ENCODE data around the gene BHLHA9. TPM values are rescaled to one million over a fixed set of nuclear protein-coding genes. Genes with fewer than 3 reads are reported as not detected.

The BHLHA9 gene
- total and polyA plus RNA-seq, 2 donors from 2014 or later, result not detected

GRCh38 chr17:1229900-1230501 is 40.2 kb upstream of the BHLHA9 start:
- peaks cover 0 to 5% (median 0%) of the 10 kb centered on the region in 3 donors for H3K4me1 ChIP-seq (ENCODE audit: control insufficient read depth in 2 of 3, insufficient read depth in 2 of 3, low read depth in 1 of 3, low read length in 3 of 3)
- intact Hi-C loops (cut with DNase I), result no loop called here
- no peak overlapping the region for H3K9ac ChIP-seq (ENCODE audit: low read length in 3 of 3)
- H3K36me3 ChIP-seq (ENCODE audit: control insufficient read depth in 2 of 3, insufficient read depth in 3 of 3, low read length in 3 of 3), result peaks cover 0 to 3% (median 0%) of the 10 kb centered on the region in 3 donors
- DNase-seq (no peak), FAIRE-seq (no peak)
- H3K9me3 ChIP-seq (ENCODE audit: control insufficient read depth in 2 of 3, insufficient read depth in 1 of 3, low read length in 3 of 3), result no peaks in the 10 kb centered on the region
- H3K27me3 ChIP-seq (ENCODE audit: control insufficient read depth, insufficient read depth, low read length), result peaks cover 16% of the 10 kb centered on the region
- no peak overlapping the region for H3K4me3 ChIP-seq (ENCODE audit: low read length in 3 of 3)
- no peak for TF ChIP-seq CTCF (IDR thresholded peaks at IDR 0.05; ENCODE audit: borderline replicate concordance, extremely low read depth, insufficient read depth)
- H3K27ac ChIP-seq (ENCODE audit: low read depth in 2 of 2, low read length in 2 of 2), result no peak overlapping the region

- Histone ChIP-seq H3K27me3 (ENCODE audit: control insufficient read depth, insufficient read depth, low read length) (peaks cover 13% of the 10 kb centered on the region), H3K36me3 (ENCODE audit: control insufficient read depth in 2 of 3, insufficient read depth in 3 of 3, low read length in 3 of 3) (peaks cover 0 to 1% (median 0%) of the 10 kb centered on the region in 3 donors), H3K27ac (ENCODE audit: low read depth in 2 of 2, low read length in 2 of 2) (no peak overlapping the region), H3K4me1 (ENCODE audit: control insufficient read depth in 2 of 3, insufficient read depth in 2 of 3, low read depth in 1 of 3, low read length in 3 of 3) (peaks cover 0 to 5% (median 0%) of the 10 kb centered on the region in 3 donors), H3K9me3 (ENCODE audit: control insufficient read depth in 2 of 3, insufficient read depth in 1 of 3, low read length in 3 of 3) (no peaks in the 10 kb centered on the region), H3K4me3 (ENCODE audit: low read length in 3 of 3) (no peak overlapping the region), H3K9ac (ENCODE audit: low read length in 3 of 3) (no peak overlapping the region)
- FAIRE-seq (no peak), DNase-seq (no peak)
- intact Hi-C loops (cut with DNase I), result no loop called here
- no peak for TF ChIP-seq CTCF (IDR thresholded peaks at IDR 0.05; ENCODE audit: borderline replicate concordance, extremely low read depth, insufficient read depth)
Observed at GRCh38 chr17:1231456-1231855, 38.8 kb upstream of the BHLHA9 start.

GRCh38 chr17:1232331-1232730 is 37.9 kb upstream of the BHLHA9 start:
- H3K4me1 ChIP-seq (ENCODE audit: control insufficient read depth in 2 of 3, insufficient read depth in 2 of 3, low read depth in 1 of 3, low read length in 3 of 3), result peaks cover 0 to 5% (median 0%) of the 10 kb centered on the region in 3 donors
- no peak overlapping the region for H3K4me3 ChIP-seq (ENCODE audit: low read length in 3 of 3)
- H3K9ac ChIP-seq (ENCODE audit: low read length in 3 of 3), result no peak overlapping the region
- DNase-seq (no peak), FAIRE-seq (no peak)
- intact Hi-C loops (cut with DNase I), result no loop called here
- no peaks in the 10 kb centered on the region for H3K9me3 ChIP-seq (ENCODE audit: control insufficient read depth in 2 of 3, insufficient read depth in 1 of 3, low read length in 3 of 3)
- no peak overlapping the region for H3K27ac ChIP-seq (ENCODE audit: low read depth in 2 of 2, low read length in 2 of 2)
- H3K36me3 ChIP-seq (ENCODE audit: control insufficient read depth in 2 of 3, insufficient read depth in 3 of 3, low read length in 3 of 3), result no peaks in the 10 kb centered on the region
- H3K27me3 ChIP-seq (ENCODE audit: control insufficient read depth, insufficient read depth, low read length), result peaks cover 6% of the 10 kb centered on the region
- TF ChIP-seq CTCF (IDR thresholded peaks at IDR 0.05; ENCODE audit: borderline replicate concordance, extremely low read depth, insufficient read depth), result no peak

- no peak overlapping the region for H3K27ac ChIP-seq (ENCODE audit: low read depth in 2 of 2, low read length in 2 of 2)
- no peaks in the 10 kb centered on the region for H3K36me3 ChIP-seq (ENCODE audit: control insufficient read depth in 2 of 3, insufficient read depth in 3 of 3, low read length in 3 of 3)
- no peak overlapping the region for H3K9ac ChIP-seq (ENCODE audit: low read length in 3 of 3)
- H3K4me1 ChIP-seq (ENCODE audit: control insufficient read depth in 2 of 3, insufficient read depth in 2 of 3, low read depth in 1 of 3, low read length in 3 of 3), result peaks cover 0 to 2% (median 0%) of the 10 kb centered on the region in 3 donors
- no peak overlapping the region for H3K4me3 ChIP-seq (ENCODE audit: low read length in 3 of 3)
- TF ChIP-seq CTCF (IDR thresholded peaks at IDR 0.05; ENCODE audit: borderline replicate concordance, extremely low read depth, insufficient read depth), result no peak
- intact Hi-C loops (cut with DNase I), result no loop called here
- no peak for FAIRE-seq
- H3K9me3 ChIP-seq (ENCODE audit: control insufficient read depth in 2 of 3, insufficient read depth in 1 of 3, low read length in 3 of 3), result no peaks in the 10 kb centered on the region
- peaks cover 6% of the 10 kb centered on the region for H3K27me3 ChIP-seq (ENCODE audit: control insufficient read depth, insufficient read depth, low read length)
- DNase-seq, result no peak
Observed at GRCh38 chr17:1232786-1233185, 37.5 kb upstream of the BHLHA9 start.
